MM.1S (cell line): Measurements from ENCODE around the gene NME7.

Experiments
- EZH2 ChIP-seq: fragments of 300-600 bp; sonication (generic); optimal IDR thresholded peaks from 2 replicates; pipeline ENCODE3; 2017; ENCODE audit warnings: low read depth, mild to moderate bottlenecking, antibody characterized with exemption, low read length, mixed read lengths
- EZH2phosphoT487 ChIP-seq: fragments of 300-600 bp; sonication (generic); IDR thresholded peaks from 2 replicates; pipeline ENCODE4 v1.6.1; 2018; ENCODE audit warnings: antibody characterized with exemption, low read length
- TF ChIP-seq, protein P1 (sequence below): fragments of 300-600 bp; sonication (generic); IDR thresholded peaks from 2 replicates; pipeline ENCODE4 v1.5.1; 2016; ENCODE audit warnings: antibody characterized with exemption, low read length, mixed read lengths

DNA sequence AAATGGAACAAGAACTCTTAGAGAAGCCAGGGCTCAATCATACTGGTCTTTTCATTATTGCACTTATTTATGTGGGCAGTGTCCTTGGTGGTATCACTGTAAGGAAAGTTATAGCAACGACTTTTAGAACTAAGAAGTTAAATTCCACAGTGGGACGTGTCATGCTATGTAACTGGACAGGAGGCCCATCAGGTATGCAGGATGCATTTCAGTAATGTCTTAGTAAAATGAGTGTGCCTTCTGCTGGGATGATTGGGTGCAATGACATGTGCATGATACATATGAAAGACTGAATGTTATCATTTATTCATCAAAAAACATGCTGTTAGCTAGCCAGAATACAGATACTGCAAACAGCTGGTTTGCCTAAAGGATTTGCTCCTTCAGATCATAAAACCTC is 268.0 kb downstream of the NME7 start:
- TF ChIP-seq, protein P1, sequence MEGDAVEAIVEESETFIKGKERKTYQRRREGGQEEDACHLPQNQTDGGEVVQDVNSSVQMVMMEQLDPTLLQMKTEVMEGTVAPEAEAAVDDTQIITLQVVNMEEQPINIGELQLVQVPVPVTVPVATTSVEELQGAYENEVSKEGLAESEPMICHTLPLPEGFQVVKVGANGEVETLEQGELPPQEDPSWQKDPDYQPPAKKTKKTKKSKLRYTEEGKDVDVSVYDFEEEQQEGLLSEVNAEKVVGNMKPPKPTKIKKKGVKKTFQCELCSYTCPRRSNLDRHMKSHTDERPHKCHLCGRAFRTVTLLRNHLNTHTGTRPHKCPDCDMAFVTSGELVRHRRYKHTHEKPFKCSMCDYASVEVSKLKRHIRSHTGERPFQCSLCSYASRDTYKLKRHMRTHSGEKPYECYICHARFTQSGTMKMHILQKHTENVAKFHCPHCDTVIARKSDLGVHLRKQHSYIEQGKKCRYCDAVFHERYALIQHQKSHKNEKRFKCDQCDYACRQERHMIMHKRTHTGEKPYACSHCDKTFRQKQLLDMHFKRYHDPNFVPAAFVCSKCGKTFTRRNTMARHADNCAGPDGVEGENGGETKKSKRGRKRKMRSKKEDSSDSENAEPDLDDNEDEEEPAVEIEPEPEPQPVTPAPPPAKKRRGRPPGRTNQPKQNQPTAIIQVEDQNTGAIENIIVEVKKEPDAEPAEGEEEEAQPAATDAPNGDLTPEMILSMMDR: no peak
- no peak for TF ChIP-seq EZH2phosphoT487
- no peak for TF ChIP-seq EZH2
